Liver (tissue), 3 donors: ENCODE data around the gene ZNF615.
"Not testable (repeated sequence)": the region's sequence is repeated elsewhere in the genome, so short reads cannot be mapped to it uniquely, and the experiment has no call there.

ENCODE experiments used
- CTCF ChIP-seq: fragments of 150-350 bp; IDR thresholded peaks from 2 replicates; pipeline ENCODE4 v1.5.1; 2017; ENCODE audit warnings: improper control_type of control experiment, low read depth, low read length; ENCODE audit not compliant: missing input control
- JUND ChIP-seq, 2 donors: IDR thresholded peaks; 2 replicates each; pipeline ENCODE4 v1.6.1; 2016; ENCODE audit warnings: antibody characterized with exemption in 2 of 2
- NR2F2 ChIP-seq: IDR thresholded peaks from 2 replicates; pipeline ENCODE4 v1.6.1; 2016; ENCODE audit warnings: antibody characterized with exemption
- REST ChIP-seq: IDR thresholded peaks from 2 replicates; pipeline ENCODE4 v1.6.1; 2016; ENCODE audit warnings: antibody characterized with exemption, mild to moderate bottlenecking
- SP1 ChIP-seq: IDR thresholded peaks from 2 replicates; pipeline ENCODE4 v1.6.1; 2018; ENCODE audit warnings: antibody characterized with exemption, mild to moderate bottlenecking
- TAF1 ChIP-seq: conservative IDR thresholded peaks from 2 replicates; pipeline ENCODE4 v1.6.1; 2016; ENCODE audit warnings: antibody characterized with exemption, mild to moderate bottlenecking
- donor health status: healthy.
- donor health status: healthy.

- not testable (repeated sequence) for TF ChIP-seq CTCF; TAF1; NR2F2; SP1; JUND (IDR thresholded peaks at IDR 0.05); REST
Measured at GRCh38 chr19:52026255-52026990, 18.4 kb upstream of the ZNF615 start.
